GM18508 (cell line): ENCODE results near the gene C5AR2.
"Not testable (repeated sequence)": the region's sequence is repeated elsewhere in the genome, so short reads cannot be mapped to it uniquely, and the experiment has no call there.

Experiments
- ATAC-seq: cut with Tn5 transposase; IDR thresholded peaks from one replicate; pipeline ENCODE4 v1.9.1; 2021; ENCODE audit warnings: moderate number of reproducible peaks; ENCODE audit not compliant: insufficient read depth, unreplicated experiment

Gene C5AR2

DNA sequence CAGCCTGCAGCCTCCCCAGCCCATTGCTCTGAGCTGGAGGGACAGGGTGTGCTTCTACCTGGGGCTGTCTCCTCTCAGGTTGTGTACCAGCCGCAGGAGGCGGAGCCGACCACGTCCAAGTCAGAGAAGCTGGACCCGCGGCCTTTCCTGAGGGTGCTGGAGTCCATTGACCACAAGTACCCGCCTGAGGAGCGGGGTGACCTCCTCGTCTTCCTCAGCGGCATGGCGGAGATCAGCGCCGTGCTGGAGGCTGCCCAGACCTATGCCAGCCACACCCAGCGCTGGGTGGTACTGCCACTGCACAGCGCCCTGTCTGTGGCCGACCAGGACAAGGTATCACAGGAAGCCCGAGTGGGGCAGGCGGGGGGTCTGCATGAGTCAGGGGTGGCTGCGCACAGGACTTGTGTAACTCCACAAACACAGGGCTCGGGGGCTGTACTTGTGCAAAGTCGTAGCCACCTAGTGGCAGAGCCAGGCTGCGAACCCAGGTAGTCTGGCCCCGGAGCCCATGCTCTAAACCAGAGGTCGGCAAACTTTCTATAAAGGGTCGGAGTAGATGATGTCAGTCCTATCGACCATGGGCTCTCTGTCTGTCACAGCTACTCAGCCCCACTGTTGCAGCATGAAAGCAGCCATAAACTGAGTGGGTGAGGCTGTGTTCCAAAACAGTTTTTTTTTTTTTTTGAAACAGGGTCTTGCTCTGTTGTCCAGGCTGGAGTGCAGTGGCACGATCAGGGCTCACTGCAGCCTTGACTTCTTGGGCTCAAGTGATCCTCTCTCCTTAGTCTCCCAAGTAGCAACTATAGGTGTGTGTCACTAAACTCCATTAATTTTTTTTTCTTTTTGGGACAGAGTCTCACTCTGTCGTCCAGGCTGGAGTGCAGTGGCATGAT is 26.1 kb downstream of the C5AR2 start:
- ATAC-seq, result no peak

DNA sequence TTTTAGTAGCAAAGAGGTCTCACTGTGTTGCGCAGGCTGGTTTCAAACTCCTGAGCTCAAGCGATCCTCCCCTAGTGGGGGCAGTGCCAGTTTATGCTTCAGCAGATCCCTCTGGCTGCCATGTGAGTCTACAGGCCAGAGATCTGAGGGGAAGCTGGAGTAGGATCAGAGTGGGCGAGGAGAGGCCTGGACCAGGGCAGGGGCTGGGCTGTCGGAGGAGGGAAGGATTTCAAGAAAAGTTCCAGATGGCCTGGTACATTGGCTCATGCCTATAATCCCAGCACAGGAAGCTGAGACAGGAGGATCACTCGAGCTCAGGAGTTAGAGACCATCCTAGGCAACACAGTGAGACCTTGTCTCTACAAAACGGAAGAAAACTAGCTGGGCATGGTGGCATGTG is 27.0 kb downstream of the C5AR2 start:
- no peak for ATAC-seq

DNA sequence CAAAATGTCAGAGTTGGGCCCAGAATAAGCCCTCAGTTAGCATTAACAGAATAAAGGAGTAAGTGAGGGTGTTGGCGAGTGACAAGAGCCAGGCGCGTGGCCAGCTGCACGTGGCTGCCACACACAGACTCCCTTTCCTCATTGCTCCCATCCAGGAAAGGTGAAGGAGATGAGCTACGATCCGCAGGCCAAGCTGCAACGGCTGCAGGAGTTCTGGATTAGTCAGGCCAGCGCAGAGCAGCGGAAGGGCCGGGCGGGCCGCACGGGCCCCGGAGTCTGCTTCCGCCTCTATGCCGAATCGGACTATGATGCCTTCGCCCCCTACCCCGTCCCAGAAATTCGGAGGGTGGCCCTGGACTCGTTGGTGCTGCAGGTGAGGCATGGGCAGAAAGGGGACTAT is 30.3 kb downstream of the C5AR2 start:
- no peak for ATAC-seq

DNA sequence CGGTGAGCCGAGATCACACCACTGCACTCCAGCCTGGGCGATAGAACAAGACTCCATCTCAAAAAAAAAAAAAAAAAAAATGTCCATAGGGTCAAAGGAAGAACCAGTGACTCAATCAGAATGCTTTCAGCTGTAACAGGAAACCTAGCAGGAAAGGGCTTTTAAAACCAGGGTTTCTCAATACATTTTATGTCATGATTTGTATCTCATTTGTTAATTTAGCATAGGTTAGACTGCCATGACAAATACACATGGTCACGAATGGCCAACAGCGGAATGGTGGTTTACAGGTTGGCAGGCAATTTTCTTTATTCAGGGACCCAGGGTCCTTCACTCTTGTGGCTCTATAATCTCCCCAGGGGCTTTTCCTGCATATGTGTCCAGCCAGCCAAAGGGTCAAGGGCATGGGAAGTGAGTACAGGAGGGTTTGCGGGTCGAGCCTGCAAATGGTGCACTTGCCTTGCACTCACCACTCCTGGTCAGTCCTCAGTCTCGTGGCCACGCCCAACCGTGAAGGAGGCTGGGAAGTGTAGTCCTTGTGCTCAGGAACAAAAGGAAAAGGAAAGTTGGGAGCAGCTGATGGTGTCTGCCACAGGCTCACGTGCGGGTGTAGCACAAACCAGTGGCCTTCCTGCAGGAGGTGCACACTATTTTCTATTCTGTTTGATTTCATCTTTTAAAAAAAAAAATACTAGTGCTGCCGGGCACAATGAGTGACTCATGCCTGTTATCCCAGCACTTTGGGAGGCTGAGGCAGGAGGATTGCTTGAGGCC is 32.0 kb downstream of the C5AR2 start:
- no peak for ATAC-seq

DNA sequence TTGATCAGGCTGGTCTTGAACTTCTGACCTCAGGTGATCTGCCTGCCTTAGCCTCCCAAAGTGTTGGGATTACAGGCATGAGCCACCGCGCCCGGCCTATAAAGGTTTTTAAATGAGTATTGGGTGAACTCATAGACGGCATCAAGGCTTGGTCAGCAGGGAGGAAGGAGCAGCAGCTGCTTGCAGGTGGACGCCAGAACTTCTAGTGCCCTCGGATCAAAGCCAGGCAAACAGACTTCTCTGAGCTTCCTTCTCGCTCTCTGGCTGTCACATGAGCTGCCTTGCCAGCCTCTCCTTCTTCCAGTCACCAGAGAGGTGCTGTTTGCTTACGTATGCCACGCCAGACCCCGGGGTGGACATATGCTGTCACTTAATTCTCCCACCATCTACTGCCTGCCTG is 33.5 kb downstream of the C5AR2 start:
- not testable (repeated sequence) for ATAC-seq

DNA sequence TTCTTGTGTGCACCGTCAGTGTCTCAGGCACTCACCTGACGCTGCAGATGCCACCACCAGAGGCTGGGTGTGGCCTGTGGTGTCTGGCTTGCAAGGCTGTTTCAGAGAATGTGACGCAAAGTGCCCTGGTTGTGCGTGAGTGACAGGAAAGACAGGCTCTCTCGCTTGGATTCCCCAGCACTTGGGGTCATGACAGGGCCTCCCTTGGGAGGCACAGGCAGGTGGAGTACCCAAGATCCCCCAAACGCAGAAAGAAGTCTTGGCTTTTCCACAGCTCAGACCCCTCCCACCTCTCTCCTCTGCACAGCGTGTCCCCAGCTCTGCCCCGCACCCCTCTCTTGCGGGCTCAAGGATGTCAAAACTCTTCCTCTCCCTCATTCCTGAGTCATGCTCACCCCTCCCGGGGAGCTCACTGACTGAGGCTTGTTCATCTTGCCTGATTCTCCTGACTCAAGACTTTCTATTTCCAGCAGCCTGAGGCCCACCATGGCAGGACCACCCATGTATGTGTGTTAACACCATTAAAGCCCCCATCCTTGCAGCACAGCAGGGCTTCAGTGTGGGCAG is 38.2 kb downstream of the C5AR2 start:
- no peak for ATAC-seq

DNA sequence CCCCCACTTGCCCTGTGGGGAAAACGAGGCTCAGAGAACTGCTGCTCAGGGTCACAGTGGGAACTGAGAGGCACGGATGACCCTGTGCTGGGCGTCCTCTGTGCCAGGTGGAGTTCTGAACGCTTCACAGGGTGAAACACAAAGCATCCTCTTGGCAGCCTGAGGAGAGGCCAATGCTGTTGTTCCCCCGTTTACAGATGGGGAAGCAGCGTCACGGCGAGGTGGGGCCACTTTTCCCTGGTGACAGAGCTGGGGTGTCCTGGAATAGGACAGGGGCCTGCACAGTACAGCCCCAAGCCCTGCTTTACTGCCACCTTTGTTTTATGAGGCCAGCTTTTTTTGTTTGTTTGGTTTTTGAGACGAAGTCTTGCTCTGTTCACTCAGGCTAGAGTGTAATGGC is 39.3 kb downstream of the C5AR2 start:
- no peak for ATAC-seq

DNA sequence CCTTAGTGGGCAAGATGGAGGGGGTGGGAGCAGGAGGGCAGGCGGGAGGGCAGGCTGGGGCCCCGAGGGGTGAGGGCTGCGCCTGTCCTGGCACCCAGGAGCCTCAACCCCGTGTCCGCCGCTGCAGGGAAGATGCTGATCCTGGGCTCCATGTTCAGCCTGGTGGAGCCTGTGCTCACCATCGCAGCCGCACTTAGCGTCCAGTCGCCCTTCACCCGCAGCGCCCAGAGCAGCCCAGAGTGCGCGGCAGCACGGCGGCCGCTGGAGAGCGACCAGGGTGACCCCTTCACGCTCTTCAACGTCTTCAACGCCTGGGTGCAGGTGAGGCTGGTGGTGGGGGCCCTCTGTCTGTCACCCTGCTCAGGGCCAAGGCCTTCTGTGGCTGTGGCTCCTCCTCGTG is 40.6 kb downstream of the C5AR2 start:
- ATAC-seq, result no peak

DNA sequence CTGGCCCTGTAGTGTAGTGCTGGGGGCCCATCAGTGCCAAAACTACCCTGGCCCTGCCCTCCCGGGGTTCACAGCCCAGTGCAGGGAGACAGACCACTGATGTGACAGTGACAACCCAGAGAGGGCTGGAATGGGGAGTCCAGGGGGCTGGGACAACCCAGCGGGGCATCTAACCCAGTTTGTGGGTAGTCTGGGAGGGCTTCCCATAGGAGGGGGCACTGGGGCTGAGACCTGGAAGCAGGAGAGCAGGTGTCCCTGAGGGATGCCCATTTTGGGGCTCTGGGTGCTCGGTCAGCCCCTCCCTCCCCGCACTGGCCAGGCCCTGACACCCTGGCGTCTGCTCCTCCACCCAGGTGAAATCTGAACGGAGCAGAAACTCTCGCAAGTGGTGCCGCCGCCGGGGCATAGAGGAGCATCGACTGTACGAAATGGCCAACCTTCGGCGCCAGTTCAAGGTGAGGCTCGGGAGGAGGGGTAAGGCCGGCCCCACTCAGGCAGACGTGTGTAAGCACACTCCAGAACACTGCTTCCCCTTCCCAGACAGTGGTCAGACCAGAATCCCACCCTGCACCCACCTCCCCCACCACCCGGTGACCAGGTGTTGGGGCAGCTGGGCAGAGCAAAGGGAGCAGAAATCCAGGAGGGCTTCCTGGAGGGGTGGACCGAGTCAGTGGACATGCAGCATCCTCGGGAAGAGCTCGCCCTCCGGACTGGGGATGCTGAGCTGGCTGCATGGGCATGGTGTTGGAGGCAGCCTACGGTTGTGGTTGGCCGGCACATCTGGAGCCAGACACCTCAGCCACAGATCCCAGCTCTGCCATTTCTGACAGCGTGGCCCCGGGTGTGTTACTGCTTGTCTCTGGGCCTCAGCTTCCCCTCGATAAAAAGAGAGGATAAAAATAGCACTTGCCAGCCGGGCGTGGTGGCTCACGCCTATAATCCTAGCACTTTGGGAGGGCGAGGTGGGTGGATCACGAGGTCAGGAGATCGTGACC is 41.6 kb downstream of the C5AR2 start:
- ATAC-seq, result no peak

DNA sequence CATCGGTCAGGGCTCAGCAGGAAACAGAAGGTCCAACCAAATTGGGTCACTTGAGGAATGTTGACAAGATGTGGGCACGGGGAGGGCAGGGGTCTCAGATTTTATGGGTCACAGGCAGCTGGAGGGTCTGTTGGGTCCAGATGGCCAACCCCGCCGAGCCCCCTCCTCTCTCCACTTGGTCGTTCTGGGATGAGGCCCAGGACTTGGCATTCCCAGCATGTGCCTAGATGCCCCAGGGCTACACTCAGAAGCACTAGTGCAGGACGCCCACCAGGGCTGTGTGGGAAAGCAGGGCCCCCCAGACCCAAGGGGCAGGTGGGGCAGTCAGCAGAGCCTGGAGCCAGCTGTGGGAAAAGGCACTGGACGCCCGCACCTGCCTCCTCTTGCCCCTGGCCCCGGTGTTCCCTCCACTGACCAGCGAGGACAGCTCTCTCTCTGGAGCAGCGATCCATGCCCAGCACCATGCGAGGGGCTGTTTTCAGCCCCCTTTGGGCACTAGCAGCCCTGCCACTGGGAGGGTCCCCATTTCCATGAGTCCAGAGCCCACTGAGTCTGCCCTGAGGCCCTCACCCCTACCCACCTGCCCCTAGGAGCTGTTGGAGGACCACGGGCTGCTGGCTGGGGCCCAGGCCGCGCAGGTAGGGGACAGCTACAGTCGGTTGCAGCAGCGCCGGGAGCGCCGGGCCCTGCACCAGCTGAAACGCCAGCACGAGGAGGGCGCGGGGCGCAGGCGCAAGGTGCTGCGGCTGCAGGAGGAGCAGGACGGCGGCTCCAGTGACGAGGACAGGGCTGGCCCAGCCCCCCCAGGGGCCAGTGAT is 43.1 kb downstream of the C5AR2 start:
- no peak for ATAC-seq

DNA sequence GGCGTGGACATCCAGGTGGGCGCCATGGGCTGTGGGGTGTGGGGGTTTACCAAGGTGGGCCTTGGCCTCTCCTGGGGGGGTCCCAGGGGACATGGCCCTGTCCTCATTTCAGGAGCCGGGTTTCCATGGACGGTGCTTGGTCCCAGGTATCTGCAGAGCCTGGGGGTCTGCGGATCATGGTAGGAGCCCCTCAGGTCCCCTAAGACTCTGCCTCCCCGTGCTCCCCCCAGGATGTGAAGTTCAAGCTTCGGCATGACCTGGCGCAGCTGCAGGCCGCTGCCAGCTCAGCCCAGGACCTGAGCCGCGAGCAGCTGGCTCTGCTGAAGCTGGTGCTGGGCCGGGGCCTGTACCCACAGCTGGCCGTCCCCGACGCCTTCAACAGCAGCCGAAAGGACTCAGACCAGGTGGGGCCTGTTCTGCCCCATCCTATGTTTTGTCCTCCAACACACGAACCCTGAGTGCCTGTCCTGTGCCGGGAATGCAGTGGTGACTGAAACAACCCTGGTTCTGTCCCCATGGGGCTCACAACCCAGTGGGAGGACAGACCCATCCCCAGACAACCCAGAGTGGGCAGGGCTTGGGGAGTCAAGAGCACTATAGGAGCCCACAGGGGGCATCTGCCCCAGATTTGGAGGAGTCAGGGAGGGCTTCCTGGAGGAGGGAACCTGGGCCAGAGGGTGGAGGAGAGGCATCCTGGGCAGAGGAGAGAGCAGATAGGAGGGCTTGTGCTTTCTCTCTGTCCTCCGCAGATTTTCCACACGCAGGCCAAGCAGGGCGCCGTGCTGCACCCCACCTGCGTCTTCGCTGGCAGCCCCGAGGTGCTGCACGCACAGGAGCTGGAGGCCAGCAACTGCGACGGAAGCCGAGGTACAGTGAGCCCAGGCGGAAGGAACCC is 44.0 kb downstream of the C5AR2 start:
- ATAC-seq, result no peak

DNA sequence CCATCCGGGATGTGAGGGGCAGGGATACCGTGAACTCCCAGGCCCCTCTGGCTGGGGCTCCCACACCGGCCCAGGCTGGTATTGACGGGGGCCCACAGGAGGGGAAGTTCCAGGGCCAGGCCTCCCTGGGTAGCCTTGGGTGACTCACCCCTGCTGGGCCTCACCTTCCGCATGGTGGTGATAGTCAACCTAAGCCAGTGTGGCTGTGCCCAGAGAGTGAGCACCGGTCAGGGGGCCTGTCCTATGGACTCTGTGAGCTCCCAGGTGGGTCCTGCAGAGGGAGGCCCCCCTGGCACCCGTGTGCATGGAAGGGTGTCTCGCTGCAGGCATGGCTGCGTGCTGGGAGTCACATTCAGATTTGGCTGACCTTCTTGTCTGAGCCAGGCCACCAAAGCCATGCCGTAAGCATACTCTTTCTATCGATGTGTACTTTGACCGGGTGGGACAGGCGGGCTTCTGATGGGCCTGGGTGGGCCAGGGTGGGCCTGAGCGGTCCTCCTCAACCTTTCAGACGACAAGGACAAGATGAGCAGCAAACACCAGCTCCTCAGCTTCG is 44.7 kb downstream of the C5AR2 start:
- no peak for ATAC-seq

DNA sequence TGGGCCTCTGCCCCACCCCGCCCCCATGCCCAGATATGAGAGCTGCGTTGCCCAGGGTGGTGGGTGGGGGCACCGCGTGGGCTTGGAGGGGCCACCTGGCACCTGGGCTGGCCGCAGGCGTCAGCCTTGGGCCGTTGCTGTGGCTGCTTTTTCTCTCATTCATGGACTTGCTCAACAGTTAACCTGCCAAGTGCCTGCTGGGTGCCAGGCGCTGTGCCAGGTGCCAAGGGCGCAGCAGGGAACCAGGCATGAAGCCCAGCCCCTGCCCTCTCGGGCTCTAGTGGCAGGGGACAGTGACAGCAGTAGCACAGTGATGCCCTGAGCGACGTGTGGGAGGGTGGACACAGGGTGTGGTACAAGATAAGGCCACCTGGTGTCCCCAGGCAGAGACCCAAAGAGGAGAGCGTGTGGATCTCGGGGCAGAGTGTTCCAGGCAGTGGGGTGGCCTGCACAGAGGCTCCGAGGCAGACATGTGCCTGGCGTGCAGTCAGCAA is 45.3 kb downstream of the C5AR2 start:
- no peak for ATAC-seq

DNA sequence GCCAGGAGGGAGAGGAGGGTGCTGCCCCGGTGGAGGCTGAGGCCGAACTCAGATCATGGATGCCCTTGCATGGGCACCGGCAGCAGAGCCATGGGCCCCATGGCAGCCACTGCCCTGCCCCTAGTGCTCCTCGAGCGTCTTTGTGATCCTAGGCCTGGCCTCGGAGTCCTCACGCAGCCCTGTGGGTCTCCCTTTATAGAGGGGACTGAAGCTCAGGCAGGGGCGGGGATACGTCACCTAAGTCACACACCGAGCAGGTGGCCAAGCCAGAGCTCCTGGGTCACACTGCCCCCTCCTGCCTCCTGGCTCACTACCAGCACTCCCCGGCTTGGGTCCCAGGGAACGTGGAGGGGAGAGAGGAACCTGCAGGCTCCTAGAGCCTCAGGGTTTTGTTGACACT is 45.8 kb downstream of the C5AR2 start:
- no peak for ATAC-seq

DNA sequence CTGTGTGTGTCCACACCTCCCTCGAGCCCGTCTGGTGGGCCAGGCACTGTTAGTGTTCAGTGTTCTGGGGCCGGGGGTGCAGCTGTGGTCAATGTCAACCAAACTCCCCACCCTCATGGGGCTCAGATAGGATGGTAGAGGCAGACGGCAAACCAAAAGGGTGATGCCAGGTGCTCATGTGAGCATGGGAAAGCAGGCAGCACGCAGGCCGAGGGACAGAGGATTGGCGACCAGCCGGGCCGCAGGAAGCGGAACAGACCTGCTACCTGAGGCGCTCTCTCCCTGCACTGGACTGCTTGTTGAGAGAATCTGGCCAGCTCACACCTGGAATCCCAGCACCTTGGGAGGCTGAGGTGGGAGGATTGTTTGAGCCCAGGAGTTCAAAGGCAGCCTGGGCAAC is 46.3 kb downstream of the C5AR2 start:
- ATAC-seq, result no peak

DNA sequence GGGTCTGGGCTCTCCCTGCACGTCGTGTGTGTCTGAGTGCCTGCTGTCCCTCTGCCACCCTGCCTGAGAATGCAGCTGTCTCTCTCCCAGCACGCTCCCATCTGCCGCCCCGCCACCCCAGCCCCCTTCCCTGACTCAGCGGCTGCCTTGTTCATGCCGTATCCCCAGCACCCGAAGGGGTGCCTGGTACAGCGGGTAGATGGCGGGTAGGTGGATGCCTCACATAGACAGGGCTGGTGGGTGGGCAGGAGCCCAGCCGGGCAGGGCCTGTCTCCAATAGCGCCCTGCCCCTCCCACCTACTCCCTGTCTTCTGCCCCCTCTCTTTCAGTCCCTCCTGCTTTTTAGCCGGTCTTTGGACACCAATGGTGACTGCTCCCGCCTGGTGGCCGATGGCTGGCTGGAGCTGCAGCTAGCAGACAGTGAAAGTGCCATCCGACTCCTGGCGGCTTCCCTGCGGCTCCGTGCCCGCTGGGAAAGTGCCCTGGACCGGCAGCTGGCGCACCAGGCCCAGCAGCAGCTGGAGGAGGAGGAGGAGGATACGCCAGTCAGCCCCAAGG is 47.5 kb downstream of the C5AR2 start:
- no peak for ATAC-seq

DNA sequence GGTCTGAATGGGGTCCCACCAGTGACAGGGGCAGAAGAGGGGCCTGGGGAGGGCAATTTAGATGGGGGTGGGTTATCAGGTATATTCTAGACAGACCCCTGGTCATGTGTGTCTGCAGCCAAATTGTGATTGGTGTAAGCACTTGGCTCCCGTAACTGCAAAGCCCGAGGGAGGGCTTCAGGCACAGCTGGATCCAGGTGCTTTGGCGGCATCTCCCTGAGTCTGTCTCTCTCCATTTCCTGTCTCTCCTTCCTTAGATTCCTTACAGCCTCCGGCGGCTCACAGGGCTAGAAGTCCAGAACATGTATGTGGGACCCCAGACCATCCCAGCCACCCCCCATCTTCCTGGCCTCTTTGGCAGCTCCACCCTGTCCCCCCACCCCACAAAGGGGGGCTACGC is 48.6 kb downstream of the C5AR2 start:
- no peak for ATAC-seq

DNA sequence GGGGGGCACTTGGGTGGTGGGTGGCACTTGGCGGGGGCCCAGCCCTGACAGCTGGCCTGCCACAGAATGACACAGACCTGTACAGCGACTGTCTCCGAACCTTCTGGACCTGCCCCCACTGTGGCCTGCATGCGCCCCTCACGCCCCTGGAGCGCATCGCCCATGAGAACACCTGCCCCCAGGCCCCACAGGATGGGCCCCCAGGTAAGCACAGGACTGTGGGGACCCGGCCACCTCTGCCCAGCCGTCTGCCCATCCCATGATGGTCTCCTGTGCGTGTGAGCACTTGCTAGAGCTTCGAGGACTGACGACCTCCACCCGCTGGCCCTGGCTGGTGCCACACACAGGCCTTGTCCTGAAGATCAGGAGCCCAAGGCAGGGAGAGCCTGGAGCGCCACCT is 49.1 kb downstream of the C5AR2 start:
- no peak for ATAC-seq
